Panc1 (cell line): ENCODE results near the gene CETP.

Source experiments
- CTCF ChIP-seq: fragments of 450-650 bp; IDR thresholded peaks from 2 replicates; pipeline ENCODE4 v1.5.1; 2017; ENCODE audit warnings: mild to moderate bottlenecking
- POLR2AphosphoS5 ChIP-seq: IDR thresholded peaks from 2 replicates; pipeline ENCODE4 v1.6.1; 2012; ENCODE audit warnings: mild to moderate bottlenecking, low read depth, low read length, moderate library complexity
- REST ChIP-seq, 2 experiments: IDR thresholded peaks; 2 replicates each; pipeline ENCODE4 v1.6.1; 2011 to 2012; ENCODE audit warnings: low read depth in 2 of 2, control low read depth in 1 of 2, low read length in 1 of 2, mild to moderate bottlenecking in 1 of 2, moderate library complexity in 1 of 2; ENCODE audit not compliant: insufficient read depth in 1 of 2
- SIN3A ChIP-seq: IDR thresholded peaks from 2 replicates; pipeline ENCODE4 v1.6.1; 2012; ENCODE audit warnings: low read depth, mild to moderate bottlenecking, low read length, moderate library complexity, borderline replicate concordance; ENCODE audit not compliant: insufficient read depth
- TCF7L2 ChIP-seq: IDR thresholded peaks from 2 replicates; pipeline ENCODE4 v1.6.1; 2011; ENCODE audit warnings: mild to moderate bottlenecking, low read depth, low read length, inconsistent platforms

GRCh38 chr16:56931271-56931891 lies 30.4 kb upstream of the CETP start:
- TF ChIP-seq POLR2AphosphoS5 (no peak), REST (IDR thresholded peaks at IDR 0.05; ENCODE audit: insufficient read depth in 1 of 2, low read depth in 2 of 2, low read length in 1 of 2) (no peak), CTCF (no peak), SIN3A (no peak), TCF7L2 (no peak)
